Measurements from ENCODE around the gene TAF15.
A peak's percentile ranks its signal among the peaks of the same experiment; 100 is the strongest.

The TAF15 gene

DNA sequence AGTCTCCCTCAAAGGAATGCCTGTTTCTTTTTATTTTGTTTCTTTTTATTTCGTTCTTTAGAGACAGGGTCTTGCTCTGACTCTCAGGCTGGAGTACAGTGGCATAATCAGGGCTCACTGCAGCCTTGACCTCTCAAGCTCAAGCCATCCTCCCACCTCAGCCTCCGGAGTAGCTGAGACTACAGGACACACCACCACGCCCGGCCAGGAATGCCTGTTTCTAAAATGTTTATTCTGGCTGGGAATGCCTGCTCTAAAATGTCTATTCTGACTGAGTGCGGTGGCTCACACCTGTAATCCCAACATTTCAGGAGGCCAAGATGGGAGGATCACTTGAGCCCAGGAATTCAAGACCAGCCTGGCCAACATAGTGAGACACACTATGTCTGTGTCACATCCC is 11.4 kb upstream of the TAF15 start:
- no peaks in the 10 kb centered on the region for H3K36me3 ChIP-seq (replicated peaks; ENCODE audit: low read depth, low read length)
- TF ChIP-seq, protein P1, sequence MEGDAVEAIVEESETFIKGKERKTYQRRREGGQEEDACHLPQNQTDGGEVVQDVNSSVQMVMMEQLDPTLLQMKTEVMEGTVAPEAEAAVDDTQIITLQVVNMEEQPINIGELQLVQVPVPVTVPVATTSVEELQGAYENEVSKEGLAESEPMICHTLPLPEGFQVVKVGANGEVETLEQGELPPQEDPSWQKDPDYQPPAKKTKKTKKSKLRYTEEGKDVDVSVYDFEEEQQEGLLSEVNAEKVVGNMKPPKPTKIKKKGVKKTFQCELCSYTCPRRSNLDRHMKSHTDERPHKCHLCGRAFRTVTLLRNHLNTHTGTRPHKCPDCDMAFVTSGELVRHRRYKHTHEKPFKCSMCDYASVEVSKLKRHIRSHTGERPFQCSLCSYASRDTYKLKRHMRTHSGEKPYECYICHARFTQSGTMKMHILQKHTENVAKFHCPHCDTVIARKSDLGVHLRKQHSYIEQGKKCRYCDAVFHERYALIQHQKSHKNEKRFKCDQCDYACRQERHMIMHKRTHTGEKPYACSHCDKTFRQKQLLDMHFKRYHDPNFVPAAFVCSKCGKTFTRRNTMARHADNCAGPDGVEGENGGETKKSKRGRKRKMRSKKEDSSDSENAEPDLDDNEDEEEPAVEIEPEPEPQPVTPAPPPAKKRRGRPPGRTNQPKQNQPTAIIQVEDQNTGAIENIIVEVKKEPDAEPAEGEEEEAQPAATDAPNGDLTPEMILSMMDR (IDR thresholded peaks at IDR 0.05; ENCODE audit: low read depth, low read length), result no peak
- TF ChIP-seq EZH2phosphoT487 (IDR thresholded peaks at IDR 0.05; ENCODE audit: low read depth), result no peak
- H4K20me1 ChIP-seq (ENCODE audit: insufficient read depth, low read length), result no peaks in the 10 kb centered on the region
- H3K27me3 ChIP-seq (ENCODE audit: low read depth, low read length), result peaks cover 52% of the 10 kb centered on the region
- peaks cover 8% of the 10 kb centered on the region for H3K4me1 ChIP-seq (ENCODE audit: low read length)
- no peaks in the 10 kb centered on the region for H3K9me3 ChIP-seq (ENCODE audit: insufficient read depth, low read length)
- no peak overlapping the region for H3K4me3 ChIP-seq (ENCODE audit: low read length)
- H3K9ac ChIP-seq (ENCODE audit: low read length), result no peak overlapping the region
- no peak overlapping the region for H3K4me2 ChIP-seq (ENCODE audit: low read length)
- no peaks in the 10 kb centered on the region for H3K79me2 ChIP-seq (ENCODE audit: low read length)
- H3K27ac ChIP-seq (ENCODE audit: low read length), result no peak overlapping the region
- H2AFZ ChIP-seq (ENCODE audit: low read depth, low read length), result no peak overlapping the region

DNA sequence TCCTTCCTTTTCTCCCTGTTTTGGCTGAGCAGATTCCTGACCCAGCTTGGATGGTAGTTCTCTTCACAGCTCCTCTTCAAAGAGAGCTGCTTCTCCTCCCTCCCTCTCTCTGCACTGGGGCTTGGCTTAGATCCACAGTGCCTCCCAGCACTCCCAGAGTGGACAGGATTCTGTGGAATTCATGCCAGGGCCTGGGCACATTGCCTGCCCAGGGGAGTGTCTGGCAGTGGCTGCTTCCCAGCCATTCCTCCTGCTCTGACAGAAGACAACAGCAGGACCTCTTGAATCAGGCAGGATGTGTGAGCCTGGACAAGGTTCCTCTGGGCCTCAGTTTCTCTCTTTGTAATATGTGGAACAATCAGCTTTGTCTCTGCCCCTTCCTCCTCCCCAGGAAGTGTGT is 9.3 kb upstream of the TAF15 start:
- Histone ChIP-seq H3K4me3 (ENCODE audit: low read length) (no peak overlapping the region), H2AFZ (ENCODE audit: low read depth, low read length) (no peak overlapping the region), H3K79me2 (ENCODE audit: low read length) (no peaks in the 10 kb centered on the region), H3K27ac (ENCODE audit: low read length) (no peak overlapping the region), H3K36me3 (replicated peaks; ENCODE audit: low read depth, low read length) (no peaks in the 10 kb centered on the region), H3K9ac (ENCODE audit: low read length) (no peak overlapping the region), H3K4me1 (ENCODE audit: low read length) (peaks cover 9% of the 10 kb centered on the region), H3K4me2 (ENCODE audit: low read length) (no peak overlapping the region), H3K9me3 (ENCODE audit: insufficient read depth, low read length) (no peaks in the 10 kb centered on the region), H3K27me3 (ENCODE audit: low read depth, low read length) (peaks cover 39% of the 10 kb centered on the region), H4K20me1 (ENCODE audit: insufficient read depth, low read length) (no peaks in the 10 kb centered on the region)
- TF ChIP-seq, protein P1 (IDR thresholded peaks at IDR 0.05; ENCODE audit: low read depth, low read length), result no peak
- no peak for TF ChIP-seq EZH2phosphoT487 (IDR thresholded peaks at IDR 0.05; ENCODE audit: low read depth)

DNA sequence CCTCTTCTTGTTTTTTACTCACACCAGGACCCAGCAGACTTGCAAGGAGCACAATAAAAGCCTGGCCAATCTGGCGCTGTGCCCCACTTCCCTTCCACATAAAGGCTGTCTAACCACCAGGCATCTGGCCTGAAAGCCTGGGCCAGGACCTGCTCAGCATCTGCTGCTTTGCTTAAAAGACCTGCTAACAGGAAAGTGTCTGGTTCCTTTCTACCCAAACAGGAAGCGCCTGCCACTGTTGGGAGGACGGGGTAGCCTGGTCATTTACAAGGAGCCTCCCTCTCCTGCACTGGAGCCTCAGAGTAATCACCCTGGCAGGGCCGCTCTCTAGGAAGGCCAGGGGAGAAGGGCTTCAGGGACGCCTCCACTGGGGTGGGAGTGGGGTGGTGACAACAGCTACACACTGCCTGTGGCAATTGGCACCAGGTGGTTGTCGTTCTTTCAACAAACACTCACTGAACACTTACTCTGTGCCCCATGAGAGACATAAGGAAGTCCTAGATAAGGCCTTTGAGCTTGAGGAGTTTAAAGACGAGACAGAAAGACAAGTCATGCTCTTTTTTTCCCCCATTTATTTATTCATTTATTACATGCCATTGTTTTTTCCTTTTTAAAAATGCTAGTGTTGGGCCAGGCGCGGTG is 7.6 kb upstream of the TAF15 start:
- Histone ChIP-seq H3K4me3 (ENCODE audit: low read length) (no peak overlapping the region), H3K27me3 (ENCODE audit: low read depth, low read length) (peaks cover 30% of the 10 kb centered on the region), H3K9ac (ENCODE audit: low read length) (no peak overlapping the region), H4K20me1 (ENCODE audit: insufficient read depth, low read length) (no peaks in the 10 kb centered on the region), H3K27ac (ENCODE audit: low read length) (no peak overlapping the region), H3K79me2 (ENCODE audit: low read length) (no peaks in the 10 kb centered on the region), H3K36me3 (replicated peaks; ENCODE audit: low read depth, low read length) (no peaks in the 10 kb centered on the region), H3K4me2 (ENCODE audit: low read length) (no peak overlapping the region), H3K4me1 (ENCODE audit: low read length) (peaks cover 10% of the 10 kb centered on the region), H3K9me3 (ENCODE audit: insufficient read depth, low read length) (no peaks in the 10 kb centered on the region), H2AFZ (ENCODE audit: low read depth, low read length) (peak overlapping the region; percentile 45; the same call in 1 of the 2 replicates)
- no peak for TF ChIP-seq EZH2phosphoT487 (IDR thresholded peaks at IDR 0.05; ENCODE audit: low read depth)
- TF ChIP-seq, protein P1 (IDR thresholded peaks at IDR 0.05; ENCODE audit: low read depth, low read length), result no peak

DNA sequence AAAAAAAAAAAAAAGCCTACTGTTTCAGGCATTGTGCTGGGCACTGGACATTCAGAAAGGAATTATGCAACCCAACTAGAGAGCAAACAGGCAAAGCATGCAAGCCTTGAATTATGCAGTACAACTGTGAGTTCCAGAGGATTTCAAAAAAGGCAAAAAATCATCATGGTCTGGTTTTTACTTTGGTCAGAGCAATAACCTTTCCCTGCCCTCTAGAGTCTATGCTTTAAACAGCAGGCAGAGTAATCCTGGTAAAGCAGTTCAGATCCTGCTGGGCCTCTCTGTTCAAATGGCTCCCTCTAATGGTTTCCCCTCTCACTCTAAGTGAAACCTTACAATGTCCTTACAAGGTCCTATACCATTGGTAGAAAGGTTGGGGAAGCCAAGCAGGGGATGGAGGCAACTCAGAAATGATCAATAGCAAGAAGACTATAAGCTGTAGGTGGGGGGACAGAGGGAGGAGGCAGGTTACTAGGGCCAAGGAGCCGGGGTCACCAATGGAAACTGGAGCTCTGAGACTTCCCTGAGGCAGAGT is 4.6 kb upstream of the TAF15 start:
- no peak overlapping the region for H3K27ac ChIP-seq (ENCODE audit: low read length)
- no peak overlapping the region for H3K4me2 ChIP-seq (ENCODE audit: low read length)
- no peaks in the 10 kb centered on the region for H3K36me3 ChIP-seq (replicated peaks; ENCODE audit: low read depth, low read length)
- peaks cover 5% of the 10 kb centered on the region for H3K79me2 ChIP-seq (ENCODE audit: low read length)
- H4K20me1 ChIP-seq (ENCODE audit: insufficient read depth, low read length), result no peaks in the 10 kb centered on the region
- no peak for TF ChIP-seq EZH2phosphoT487 (IDR thresholded peaks at IDR 0.05; ENCODE audit: low read depth)
- TF ChIP-seq, protein P1 (IDR thresholded peaks at IDR 0.05; ENCODE audit: low read depth, low read length), result peak; percentile 97
- H3K9me3 ChIP-seq (ENCODE audit: insufficient read depth, low read length), result no peaks in the 10 kb centered on the region
- no peak overlapping the region; the same call in 1 of the 2 replicates for H2AFZ ChIP-seq (ENCODE audit: low read depth, low read length)
- no peak overlapping the region for H3K9ac ChIP-seq (ENCODE audit: low read length)
- peaks cover 21% of the 10 kb centered on the region for H3K27me3 ChIP-seq (ENCODE audit: low read depth, low read length)
- H3K4me3 ChIP-seq (ENCODE audit: low read length), result no peak overlapping the region
- peaks cover 21% of the 10 kb centered on the region for H3K4me1 ChIP-seq (ENCODE audit: low read length)

All from OCI-LY3 (cell line).